K562 (cell line): ENCODE data around the gene TRPV6. TPM values are rescaled to one million over a fixed set of nuclear protein-coding genes. Genes with fewer than 3 reads are reported as not detected.
A peak's percentile ranks its signal among the peaks of the same experiment; 100 is the strongest.

Source experiments
- ATAC-seq: fragments of 200-7000 bp; cut with Tn5 transposase; 3 replicates; pipeline ENCODE4 v1.9.1; 2020; ENCODE audit warnings: moderate library complexity
- BruUV-seq: library from RNA; stranded (reverse); fragments of 400-500 nt; replicated peaks from 2 replicates; lab custom pipeline; 2021; lab: Mats Ljungman, UMichigan
- CTCF ChIA-PET: fragments of 300-600 bp; formaldehyde crosslinking; extraction: SDS; loops from one replicate; lab custom pipeline; 2021; ENCODE audit warnings: low intra/inter-chr PET ratio; lab: Yijun Ruan, JAX
- POLR2A ChIA-PET: fragments of 300-600, 350-650 bp; sonication (Branson Sonifier 250); formaldehyde crosslinking; extraction: SDS; loops from one replicate; lab custom pipeline; 2021; ENCODE audit warnings: antibody characterized with exemption, inconsistent platforms; lab: Yijun Ruan, JAX
- DNase-seq, 4 experiments: peaks; one replicate each; pipeline versions ENCODE4 v3.0.0 to v3.0.0-alpha.2; 2011 to 2018; ENCODE audit warnings: low spot score in 3 of 4, mixed read lengths in 3 of 4; ENCODE audit errors: extremely low read depth in 1 of 4
- FAIRE-seq: peaks from 2 replicates; lab custom pipeline; 2011; peaks lifted over from hg19 to GRCh38; lab: Jason Lieb, UNC
- H2AFZ ChIP-seq: 2 replicates; pipeline ENCODE4 v1.6.0; 2011; ENCODE audit warnings: low read depth, low read length, control low read depth, inconsistent platforms
- H3K27ac ChIP-seq: fragments of 200-600 bp; 3 replicates; pipeline ENCODE4 v1.8.0; 2011; ENCODE audit warnings: low read depth, mild to moderate bottlenecking, control low read depth, inconsistent platforms, low read length, moderate library complexity, mixed read lengths; ENCODE audit errors: extremely low read depth
- H3K27me3 ChIP-seq, 2 experiments: fragments of 300-600 bp in 1 of 2; 2 replicates in 1 of 2; 3 replicates in 1 of 2; pipeline versions ENCODE4 v1.6.0 to v1.8.0; 2011; ENCODE audit warnings: inconsistent platforms in 2 of 2, low read length in 2 of 2, mild to moderate bottlenecking in 1 of 2, mixed read lengths in 1 of 2, moderate library complexity in 1 of 2; ENCODE audit not compliant: control insufficient read depth in 2 of 2, insufficient read depth in 2 of 2
- H3K36me3 ChIP-seq: fragments of 300-600 bp; 3 replicates; pipeline ENCODE4 v1.8.0; 2011; ENCODE audit warnings: mild to moderate bottlenecking, low read length, inconsistent platforms; ENCODE audit not compliant: control insufficient read depth, insufficient read depth
- H3K4me1 ChIP-seq, 2 experiments: fragments of 200-600 bp in 1 of 2; replicated peaks in 1 of 2; 2 replicates in 1 of 2; 3 replicates in 1 of 2; pipeline versions ENCODE4 v1.5.1 to v1.8.0; 2011; ENCODE audit warnings: inconsistent platforms in 2 of 2, low read length in 2 of 2, mild to moderate bottlenecking in 1 of 2, mixed read lengths in 1 of 2, moderate library complexity in 1 of 2; ENCODE audit not compliant: control insufficient read depth in 2 of 2, insufficient read depth in 2 of 2
- H3K4me2 ChIP-seq: 2 replicates; pipeline ENCODE4 v1.6.1; 2011; ENCODE audit warnings: low read length, control low read depth, inconsistent platforms, mixed read lengths; ENCODE audit not compliant: insufficient read depth
- H3K4me3 ChIP-seq: fragments of 200-600 bp; sonication (generic), shearing (Covaris generic); 2 replicates; pipeline ENCODE4 v1.5.1; 2016; ENCODE audit warnings: control low read depth, inconsistent platforms
- H3K79me2 ChIP-seq: fragments of 200-600 bp; 3 replicates; pipeline ENCODE4 v1.8.0; 2011; ENCODE audit warnings: low read length, inconsistent platforms; ENCODE audit not compliant: control insufficient read depth, insufficient read depth
- H3K9ac ChIP-seq, 2 experiments: 2 replicates each; pipeline versions ENCODE4 v1.6.0 to v1.6.1; 2011; ENCODE audit warnings: low read depth in 2 of 2, low read length in 2 of 2, control low read depth in 1 of 2, inconsistent platforms in 1 of 2, mild to moderate bottlenecking in 1 of 2, mixed read lengths in 1 of 2; ENCODE audit not compliant: insufficient read depth in 1 of 2
- H3K9me1 ChIP-seq: one replicate; pipeline ENCODE4 v1.6.0; 2011; ENCODE audit warnings: inconsistent platforms, mild to moderate bottlenecking, low read length, moderate library complexity; ENCODE audit not compliant: control insufficient read depth, insufficient read depth
- H3K9me3 ChIP-seq: replicated peaks from 2 replicates; pipeline ENCODE4 v1.5.1; 2011; ENCODE audit warnings: low read depth, low read length, inconsistent platforms; ENCODE audit not compliant: control insufficient read depth, insufficient read depth
- H4K20me1 ChIP-seq: replicated peaks from 2 replicates; pipeline ENCODE4 v1.6.1; 2011; ENCODE audit warnings: low read length, inconsistent platforms, mixed read lengths; ENCODE audit not compliant: control insufficient read depth, insufficient read depth
- E2F5 ChIP-seq: sonication (generic); formaldehyde crosslinking; IDR thresholded peaks from 2 replicates; pipeline ENCODE4 v1.8.0; 2022; ENCODE audit warnings: mild to moderate bottlenecking, missing genetic modification reagents
- EGR1 ChIP-seq: fragments of 450-650 bp; conservative IDR thresholded peaks from 2 replicates; pipeline ENCODE4 v1.6.1; 2017; ENCODE audit warnings: mild to moderate bottlenecking
- IFI16 ChIP-seq: fragments of 250-450 bp; sonication (Bioruptor Pico); IDR thresholded peaks from 2 replicates; pipeline ENCODE4 v2.1.2; 2022; ENCODE audit warnings: mild to moderate bottlenecking, inconsistent platforms
- MAFG ChIP-seq: fragments of 450-650 bp; conservative IDR thresholded peaks from 2 replicates; pipeline ENCODE4 v1.6.1; 2016; ENCODE audit warnings: missing genetic modification characterization, missing compliant biosample characterization
- MAFK ChIP-seq: IDR thresholded peaks from 2 replicates; pipeline ENCODE4 v1.6.1; 2011; ENCODE audit warnings: low read length, improper control_type of control experiment
- MAX ChIP-seq: sonication (generic); formaldehyde crosslinking; IDR thresholded peaks from 2 replicates; pipeline ENCODE4 v1.9.0; 2022; ENCODE audit warnings: mild to moderate bottlenecking, missing genetic modification reagents
- PRMT5 ChIP-seq: sonication (generic); formaldehyde crosslinking; IDR thresholded peaks from 2 replicates; pipeline ENCODE4 v1.5.0; 2020; ENCODE audit warnings: missing genetic modification reagents
- RREB1 ChIP-seq: fragments of 250-450 bp; sonication (Bioruptor Pico); IDR thresholded peaks from 2 replicates; pipeline ENCODE4 v1.4.0; 2020
- SIX5 ChIP-seq, 2 experiments: IDR thresholded peaks; 2 replicates each; pipeline ENCODE4 v1.6.1; 2011; ENCODE audit warnings: low read length in 2 of 2, borderline replicate concordance in 1 of 2, low read depth in 1 of 2, mild to moderate bottlenecking in 1 of 2, moderate library complexity in 1 of 2; ENCODE audit not compliant: insufficient read depth in 1 of 2
- ZBTB17 ChIP-seq: fragments of 450-650 bp; formaldehyde crosslinking; IDR thresholded peaks from 2 replicates; pipeline ENCODE4 v1.4.0; 2020; ENCODE audit warnings: mild to moderate bottlenecking
- ZNF124 ChIP-seq: sonication (generic); formaldehyde crosslinking; IDR thresholded peaks from 2 replicates; pipeline ENCODE4 v1.8.1; 2022; ENCODE audit warnings: missing genetic modification reagents
- ZNF282 ChIP-seq: sonication (generic); formaldehyde crosslinking; IDR thresholded peaks from 2 replicates; pipeline ENCODE4 v1.8.1; 2023; ENCODE audit warnings: missing genetic modification reagents
- ZNF431 ChIP-seq: sonication (generic); formaldehyde crosslinking; IDR thresholded peaks from 2 replicates; pipeline ENCODE4 v1.8.0; 2022; ENCODE audit warnings: mild to moderate bottlenecking, missing genetic modification reagents
- ZNF583 ChIP-seq: fragments of 250-450 bp; sonication (Bioruptor Pico); IDR thresholded peaks from 2 replicates; pipeline ENCODE4 v1.4.0; 2020
- WGBS: fragments of 100-300 bp; shearing (Covaris generic); methylation state at CpG from one replicate; pipeline ENCODE4 v1.1.6; 2016; ENCODE audit warnings: low coverage, mixed read lengths; ENCODE audit not compliant: insufficient coverage; ENCODE audit errors: missing lambda C conversion rate; 5-methylcytosine and 5-hydroxymethylcytosine counted together
- in situ Hi-C: fragments of 300-500 bp; cut with MboI; formaldehyde crosslinking; loops from 4 replicates; pipeline ENCODE4 v1.15.0; 2018; ENCODE audit warnings: inconsistent platforms, mixed read lengths
- intact Hi-C: fragments of 100-400 bp; cut with micrococcal nuclease; formaldehyde crosslinking; loops from 2 replicates; pipeline ENCODE4 v1.14.2; 2022
- polyA plus RNA-seq, 8 experiments: library from polyadenylated mRNA; depleted of rRNA in 4 of 8; stranded (reverse) in 5 of 8; unstranded in 3 of 8; fragments of >200 nt; fragmentation: Nextera tagmentation in 2 of 8; fragmentation: Illumina TruSeq in 1 of 8; extraction: Ambion mirVana in 2 of 8; extraction: Trizol in 1 of 8; gene quantifications; 2 replicates each; pipeline versions ENCODE4 v1.2.1 to v1.2.3, GENCODE V29; 2011 to 2014; ENCODE audit warnings: inconsistent platforms in 1 of 8, missing spikeins in 1 of 8
- total RNA-seq, 7 experiments: library from RNA; depleted of rRNA in 6 of 7; stranded (reverse); fragments of >200 nt in 6 of 7; fragmentation: Illumina TruSeq in 2 of 7; extraction: Trizol in 2 of 7; gene quantifications; 2 replicates each; pipeline versions ENCODE4 v1.2.1 to v1.2.3, GENCODE V29; 2011 to 2021; ENCODE audit warnings: low replicate concordance in 1 of 7

TRPV6 gene
- total and polyA plus RNA-seq, 9 of the 15 experiments (the other 6 are each of a cell fraction or from before 2014, with no cell fraction given), result 0.04 to 0.36 (median 0.11) TPM

GRCh38 chr7:142856565-142857245 is 28.8 kb downstream of the TRPV6 start:
- Histone ChIP-seq H3K4me1 (peaks cover 12 to 16% of the 10 kb centered on the region in 2 experiments; a peak in 4 of 5 replicates), H3K27me3 (peaks cover 6 to 30% of the 10 kb centered on the region in 2 experiments; a peak in 4 of 5 replicates), H4K20me1 (no peaks in the 10 kb centered on the region; the same call in 1 of the 2 replicates), H3K9ac (no peak overlapping the region), H3K9me1 (no peaks in the 10 kb centered on the region), H3K4me3 (no peak overlapping the region), H2AFZ (no peak overlapping the region), H3K79me2 (no peaks in the 10 kb centered on the region), H3K36me3 (no peaks in the 10 kb centered on the region), H3K4me2 (peak overlapping the region; percentile 66; the same call in 1 of the 2 replicates), H3K9me3 (no peaks in the 10 kb centered on the region), H3K27ac (no peak overlapping the region)
- ChIA-PET POLR2A (no interaction called here), CTCF (interaction anchor here (0.8 kb wide), 1 partner anchor 147 kb away, joined by 3 read pairs; no protein-coding TSS in a partner anchor)
- FAIRE-seq, result no peak
- TF ChIP-seq E2F5 (CRISPR knock-in tag) (peak; percentile 45; the same call in 1 of the 2 replicates), MAFG (tag) (no peak), MAX (CRISPR knock-in tag) (no peak), EGR1 (peak; percentile 27), ZNF431 (no peak), ZNF583 (no peak), ZNF124 (CRISPR knock-in tag) (peak; percentile 71; the same call in 1 of the 2 replicates), PRMT5 (CRISPR knock-in tag) (no peak), ZNF282 (CRISPR knock-in tag) (0 out of 2 replicates have a peak, but pooled peaks have one; percentile 19), IFI16 (CRISPR knock-in tag) (no peak), ZBTB17 (CRISPR knock-in tag) (no peak), SIX5 (IDR thresholded peaks at IDR 0.05; ENCODE audit: borderline replicate concordance in 1 of 2, insufficient read depth in 1 of 2, low read depth in 1 of 2, low read length in 2 of 2) (no peak), RREB1 (CRISPR knock-in tag) (no peak), MAFK (no peak)
- ATAC-seq, result no peak
- 35% methylated on average over 7 of the region's 7 CpGs for WGBS
- no peak for DNase-seq
- BruUV-seq, result no TSS peak
- in situ Hi-C loops (loop anchor here (5.0 kb wide), 1 partner anchor 366 kb away; the partner anchor contains the start of gene TAS2R40), intact Hi-C loops (no loop called here)
